SKM-1 (cell line): ENCODE results near the gene ZSCAN22.

ENCODE experiments used
- DNase-seq: peaks from one replicate; lab custom pipeline; 2025; ENCODE audit not compliant: unreplicated experiment; lab: John Stamatoyannopoulos, UW

The ZSCAN22 gene

DNA sequence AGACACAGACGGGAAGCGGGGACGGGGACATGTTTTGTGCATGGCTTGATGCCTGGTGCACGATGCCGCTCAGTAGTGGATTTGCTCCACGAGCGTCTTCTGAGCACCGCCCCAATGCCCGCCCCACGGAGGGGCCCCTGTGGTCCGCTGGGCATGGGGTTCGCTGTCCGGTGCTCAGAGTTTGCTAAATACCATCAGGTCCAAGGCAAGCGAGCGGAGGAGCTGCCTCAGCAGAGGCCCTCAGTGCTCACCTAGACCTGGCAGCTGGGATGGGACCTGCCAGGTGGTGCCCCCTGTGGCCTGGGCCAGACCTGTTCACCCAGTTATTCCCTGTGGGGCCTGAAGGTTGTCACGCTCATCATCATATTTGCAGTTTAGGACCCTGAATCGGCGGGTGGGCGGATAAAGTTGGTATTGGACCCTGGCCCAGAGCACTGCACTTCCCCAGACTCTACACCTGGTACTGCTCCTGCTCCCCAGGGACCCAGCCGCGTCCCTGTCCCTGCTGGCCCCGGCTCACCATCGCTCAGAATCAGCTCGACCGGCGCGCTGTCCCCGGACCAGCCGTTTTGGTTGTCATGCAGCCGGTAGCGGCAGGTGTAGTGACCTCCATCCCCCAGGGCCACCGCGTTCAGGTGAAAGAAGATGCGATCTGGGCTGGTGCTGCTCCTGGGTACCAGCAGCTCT, 24.2 kb downstream of the ZSCAN22 start:
- no peak for DNase-seq

GRCh38 chr19:58351558-58351878, 24.7 kb downstream of the ZSCAN22 start:
- no peak for DNase-seq

GRCh38 chr19:58351990-58352755, 25.4 kb downstream of the ZSCAN22 start:
- no peak for DNase-seq

GRCh38 chr19:58352760-58353671, 26.2 kb downstream of the ZSCAN22 start, which contains the start of gene A1BG:
A1BG (minus strand) TSS chr19:58353492; CDS start chr19:58353437, 55 bp downstream.
- no peak for DNase-seq

DNA sequence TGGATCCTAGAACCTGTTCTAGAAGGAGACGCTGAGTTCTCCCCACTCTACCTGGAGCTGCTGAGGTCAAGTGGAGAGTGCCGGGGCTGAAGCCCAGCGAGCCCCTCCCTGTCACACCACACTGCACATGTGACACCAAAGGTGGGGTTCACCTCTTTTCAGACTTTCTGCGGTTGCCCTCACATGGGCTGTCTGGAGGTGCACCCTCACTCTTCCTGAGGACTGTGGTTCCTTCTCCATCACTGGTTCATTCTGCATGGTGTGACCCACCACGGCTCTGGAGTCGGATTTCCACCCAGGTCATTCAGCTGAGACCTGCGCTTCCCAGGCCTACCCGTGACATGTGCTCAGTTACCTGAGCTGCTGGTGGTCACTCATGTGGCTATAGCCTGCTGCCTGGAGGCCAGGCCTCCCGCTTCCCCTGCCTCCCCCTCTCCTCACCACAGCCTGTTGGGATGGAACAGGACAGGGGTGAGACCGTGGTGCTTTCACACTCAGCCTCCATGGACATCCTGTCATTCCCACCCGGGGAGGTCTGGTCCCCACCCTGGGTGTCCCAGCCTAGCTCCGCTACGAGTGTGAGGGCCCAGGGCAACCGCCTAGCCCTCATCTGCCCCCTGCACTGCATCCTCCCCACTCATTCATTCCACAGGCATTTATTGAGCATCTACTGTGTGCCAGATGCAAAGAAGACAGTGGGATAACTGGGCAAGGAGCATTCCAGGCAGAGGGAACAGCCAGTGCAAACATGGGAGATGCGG, 27.1 kb downstream of the ZSCAN22 start:
- no peak for DNase-seq

DNA sequence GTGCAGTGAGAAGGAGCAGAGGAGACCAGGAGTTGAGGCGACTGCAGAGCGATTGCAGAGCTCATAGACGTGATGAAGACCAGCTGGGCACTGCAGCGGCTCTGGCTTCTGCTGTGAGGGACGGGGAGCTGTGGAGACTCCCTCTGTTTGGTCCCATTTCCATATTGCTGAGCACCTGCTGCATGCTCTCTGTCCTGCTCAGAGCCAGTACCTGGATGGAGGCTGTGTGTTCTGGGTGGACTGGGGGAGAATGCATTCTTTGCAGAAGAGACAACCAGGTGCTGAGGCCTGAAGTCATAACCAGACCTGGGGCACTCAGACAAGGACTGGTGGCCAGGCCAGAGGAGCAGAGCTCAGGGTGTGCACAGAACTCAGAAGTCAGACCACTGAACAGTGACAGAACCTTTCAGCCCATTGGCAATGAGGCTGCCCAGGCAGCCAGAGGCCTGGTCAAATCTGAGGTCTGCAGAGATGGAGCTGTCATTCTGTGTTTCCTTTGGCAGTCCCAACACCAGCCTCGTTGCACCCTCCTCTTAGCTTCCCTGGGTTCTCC, 27.8 kb downstream of the ZSCAN22 start:
- DNase-seq: no peak

DNA sequence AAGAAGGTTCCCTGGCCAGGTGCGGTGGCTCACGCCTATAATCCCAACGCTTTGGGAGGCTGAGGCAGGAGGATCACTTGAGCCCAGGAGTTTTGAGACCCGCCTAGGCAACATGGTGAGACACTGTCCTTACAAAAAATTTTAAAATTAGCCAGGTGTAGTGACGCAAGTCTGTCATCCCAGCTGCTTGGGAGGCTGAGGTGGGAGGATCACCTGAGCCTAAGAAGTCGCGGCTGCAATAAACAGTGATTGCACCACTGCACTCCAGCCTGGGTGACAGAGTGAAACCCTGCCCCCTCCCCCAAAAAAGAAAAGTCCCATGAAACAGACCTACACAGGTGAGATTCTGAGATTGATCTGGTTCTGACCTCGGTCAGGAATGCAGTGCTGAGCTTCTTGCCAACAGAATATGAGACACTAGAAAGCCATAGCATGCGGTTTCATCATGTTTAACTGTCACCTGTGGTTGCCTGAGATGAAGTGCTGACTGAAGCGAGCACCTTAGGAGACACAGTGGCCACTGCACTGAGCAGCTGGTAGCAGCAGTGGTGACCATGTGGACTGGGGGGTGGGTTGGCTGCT, 28.5 kb downstream of the ZSCAN22 start:
- no peak for DNase-seq

- DNase-seq: no peak
Observed at GRCh38 chr19:58355908-58356765, 29.3 kb downstream of the ZSCAN22 start.

DNA sequence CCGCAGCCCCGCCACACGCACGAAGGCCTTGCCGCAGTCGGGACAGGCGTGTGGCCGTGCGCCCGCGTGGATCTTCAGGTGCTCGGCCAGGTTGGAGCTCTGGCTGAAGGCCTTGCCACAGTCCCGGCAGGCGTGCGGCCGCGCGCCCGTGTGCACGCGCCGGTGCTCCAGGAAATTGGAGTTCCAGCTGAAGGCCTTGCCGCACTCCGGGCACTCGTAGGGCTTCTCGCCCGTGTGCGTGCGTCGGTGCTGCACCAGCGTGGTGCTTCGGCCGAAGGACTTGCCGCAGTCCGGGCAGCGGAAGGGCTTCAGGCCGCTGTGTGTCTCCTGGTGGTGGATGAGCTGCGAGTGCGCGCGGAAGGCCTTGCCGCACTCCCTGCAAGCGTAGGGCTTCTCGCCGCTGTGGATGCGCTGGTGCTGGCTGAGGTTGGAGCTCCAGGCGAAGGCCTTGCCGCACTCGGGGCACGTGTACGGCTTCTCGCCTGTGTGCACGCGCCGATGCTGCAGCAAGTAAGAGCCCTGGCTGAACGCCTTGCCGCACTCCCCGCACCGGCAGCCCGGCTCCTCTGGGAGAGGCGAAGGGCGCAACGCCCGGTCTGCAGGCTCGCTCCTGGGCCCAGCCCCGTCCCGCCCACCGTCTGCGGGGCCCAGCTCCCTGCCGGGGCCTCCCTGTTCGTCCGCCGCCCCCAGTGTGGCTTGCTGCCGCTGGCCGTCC, 30.1 kb downstream of the ZSCAN22 start:
- DNase-seq: no peak

- DNase-seq: no peak
Observed at GRCh38 chr19:58357481-58358145, 30.8 kb downstream of the ZSCAN22 start.

DNA sequence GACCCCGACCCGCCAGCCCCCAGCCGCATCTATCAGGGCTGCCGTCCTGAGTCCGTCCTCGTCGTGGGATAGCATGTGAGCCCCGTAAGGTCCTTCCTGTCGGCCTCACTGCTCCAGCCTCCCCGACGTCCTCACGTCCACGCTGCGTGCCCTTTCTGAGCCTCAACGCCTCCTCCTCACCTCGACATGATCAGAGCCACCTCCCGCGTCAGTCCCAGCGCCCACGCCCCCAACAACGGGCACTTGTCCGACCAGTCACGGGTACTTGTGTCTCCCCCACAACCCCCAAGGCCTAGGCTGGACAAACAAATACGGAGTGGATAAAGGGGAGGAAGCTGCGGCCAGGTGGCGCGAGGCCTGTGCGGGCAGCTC, 35.1 kb downstream of the ZSCAN22 start:
- no peak for DNase-seq

DNA sequence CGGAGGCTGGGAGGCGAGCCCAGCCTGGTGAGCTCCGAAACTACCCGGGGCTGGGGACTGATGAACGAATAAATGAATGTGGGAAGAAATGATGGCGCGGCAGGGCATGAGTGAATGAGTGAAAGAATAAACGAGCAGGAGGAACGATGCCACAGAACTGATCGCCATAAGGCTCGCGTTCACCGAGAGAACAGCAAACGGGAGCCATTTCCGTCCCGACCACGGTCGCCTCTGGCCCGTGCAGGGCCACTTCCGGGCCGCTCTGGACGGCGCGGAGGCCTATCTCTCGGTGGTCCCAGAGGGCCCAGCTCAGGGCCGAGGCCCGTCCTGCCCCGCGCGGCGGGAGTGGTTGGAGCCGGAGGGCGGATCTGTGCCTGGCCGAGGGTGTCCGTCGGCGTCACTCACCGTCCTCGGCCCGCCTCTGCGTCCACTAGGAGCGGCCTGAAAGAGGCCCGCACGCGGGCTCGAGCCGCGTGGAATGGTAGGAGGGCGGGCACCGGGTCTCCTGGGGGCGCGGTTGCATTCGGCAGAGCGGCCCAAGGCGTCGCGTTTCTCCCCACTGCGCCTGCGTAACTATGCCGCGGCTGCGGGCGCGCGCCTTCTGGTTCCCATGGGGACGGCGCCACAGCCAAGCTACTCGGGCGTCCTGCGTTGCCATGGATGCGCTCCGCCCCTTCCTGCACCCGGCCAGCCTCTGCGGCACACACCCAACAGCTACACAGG, 35.6 kb downstream of the ZSCAN22 start, which contains the start of gene ZNF497:
Gene ZNF497, minus strand, starts transcription at position 480 of the 723 bp plus-strand sequence. CDS start 5,116 bp downstream, outside the sequence.
- DNase-seq: peak; percentile 39

- peak; percentile 47 for DNase-seq
Observed at GRCh38 chr19:58364146-58364545, 37.4 kb downstream of the ZSCAN22 start.

DNA sequence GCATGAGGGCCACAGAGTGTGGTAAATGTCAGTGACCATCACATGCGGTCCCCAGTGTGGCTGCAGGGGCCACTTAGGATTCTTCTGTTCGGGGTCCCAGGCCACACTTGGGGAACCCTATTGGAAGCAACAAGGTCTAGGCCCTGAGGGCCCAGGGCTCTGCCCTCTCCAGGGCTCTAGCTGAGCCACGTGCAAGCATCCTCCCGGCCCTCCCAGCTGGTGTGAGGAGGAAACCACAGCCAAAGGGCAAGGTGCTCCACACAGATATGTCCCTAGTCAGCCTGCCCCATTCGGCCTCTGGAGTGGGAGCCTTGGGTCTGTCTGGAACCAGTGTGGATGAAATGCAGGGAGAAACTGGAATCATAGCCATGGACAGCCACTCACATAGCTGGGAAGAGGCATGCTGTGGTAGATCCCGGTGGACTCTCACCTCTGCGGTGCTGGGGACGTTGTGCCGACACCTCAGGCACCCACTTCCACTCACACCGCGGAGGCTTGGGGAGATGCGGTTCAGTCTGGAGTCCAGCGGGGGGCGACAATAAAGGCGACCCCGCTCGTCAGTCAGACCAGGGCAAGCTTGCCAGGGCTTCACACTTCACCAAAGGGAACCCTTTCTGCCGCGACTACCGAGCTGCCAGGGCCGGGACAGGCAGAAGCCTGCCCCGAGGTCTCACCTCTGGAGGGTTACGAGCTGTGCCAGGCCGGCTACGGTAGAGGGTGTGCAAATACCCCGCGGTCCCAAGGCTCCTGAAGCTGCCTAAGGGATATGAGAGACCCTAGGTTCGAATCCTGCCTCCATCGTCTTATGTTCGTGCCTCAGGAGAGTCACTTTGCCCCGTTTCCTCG, 40.0 kb downstream of the ZSCAN22 start:
- no peak for DNase-seq

DNA sequence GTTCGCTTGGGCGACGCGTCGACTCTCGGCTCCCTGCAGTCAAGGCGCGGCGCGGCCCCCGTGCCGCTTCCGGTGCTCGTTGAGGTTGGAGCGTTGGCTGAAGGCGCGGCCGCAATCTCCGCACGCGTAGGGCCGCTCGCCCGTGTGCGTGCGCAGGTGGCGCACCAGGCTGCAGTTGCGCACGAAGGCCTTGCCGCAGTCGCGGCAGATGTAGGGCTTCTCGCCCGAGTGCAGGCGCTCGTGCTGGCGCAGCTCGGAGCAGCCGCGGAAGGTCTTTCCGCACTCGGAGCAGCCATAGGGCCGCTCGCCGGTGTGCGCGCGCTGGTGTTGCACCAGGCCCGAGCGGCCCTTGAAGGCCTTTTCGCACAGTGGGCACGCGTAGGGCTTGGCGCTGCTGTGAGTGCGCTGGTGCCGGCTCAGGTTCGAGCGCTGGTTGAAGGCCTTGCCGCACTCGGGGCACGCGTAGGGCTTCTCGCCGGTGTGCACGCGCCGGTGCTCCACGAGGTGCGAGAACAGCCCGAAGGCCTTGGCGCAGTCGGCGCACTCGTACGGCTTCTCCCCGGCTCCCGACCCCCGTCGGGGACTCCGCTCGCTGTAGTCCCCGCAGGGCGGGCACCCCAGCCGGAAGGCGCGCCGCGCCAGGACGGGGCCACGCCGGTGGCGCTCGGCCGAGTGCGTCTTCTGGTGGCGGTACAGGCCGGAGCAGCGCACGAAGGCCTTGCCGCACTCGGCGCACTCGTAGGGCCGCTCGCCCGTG, 41.1 kb downstream of the ZSCAN22 start:
- DNase-seq: no peak
